Testis (tissue), 3 donors: ENCODE results near the gene PRKG1. TPM values are rescaled to one million over a fixed set of nuclear protein-coding genes. Genes with fewer than 3 reads are reported as not detected.

ENCODE experiments used
- DNase-seq: peaks from one replicate; pipeline ENCODE4 v3.0.0-alpha.2; 2019
- H3K27ac ChIP-seq, 2 donors: fragments of 200-600 bp; sonication (generic); one replicate each; pipeline ENCODE4 v1.5.1; 2019
- H3K27me3 ChIP-seq: fragments of 200-600 bp; sonication (generic); one replicate; pipeline ENCODE4 v1.5.1; 2019
- H3K36me3 ChIP-seq: fragments of 200-600 bp; sonication (generic); one replicate; pipeline ENCODE4 v1.5.1; 2017; ENCODE audit warnings: low read depth; ENCODE audit errors: missing control alignments
- H3K4me1 ChIP-seq: fragments of 200-600 bp; sonication (generic); one replicate; pipeline ENCODE4 v1.5.1; 2019
- H3K4me3 ChIP-seq, 2 donors: fragments of 200-600 bp; sonication (generic); one replicate each; pipeline ENCODE4 v1.5.1; 2017 to 2019
- H3K9me3 ChIP-seq: fragments of 200-600 bp; sonication (generic); one replicate; pipeline ENCODE4 v1.5.1; 2017
- POLR2A ChIP-seq: fragments of 450-650 bp; IDR thresholded peaks from one replicate; pipeline ENCODE4 v1.6.1; 2017; ENCODE audit warnings: antibody characterized with exemption, mild to moderate bottlenecking, moderate library complexity
- WGBS, 2 donors: methylation state at CpG; one replicate each; pipeline ENCODE4 v1.1.5; 2018; 5-methylcytosine and 5-hydroxymethylcytosine counted together
- intact Hi-C: fragments of 100-400 bp; cut with DNase I; formaldehyde crosslinking; loops from one replicate; pipeline ENCODE4 v1.15.1; 2023; ENCODE audit warnings: low total_unique reads
- polyA plus RNA-seq: library from polyadenylated mRNA; stranded (reverse); fragments of 350-450 nt; fragmentation: Illumina TruSeq; extraction: RNeasy Lipid Tissue Mini Kit (QIAGEN cat#74804); gene quantifications from one replicate; pipeline ENCODE4 v1.2.3, GENCODE V29; 2014; ENCODE audit warnings: low read depth, low replicate concordance; ENCODE audit not compliant: insufficient read depth
- total RNA-seq, 2 donors: library from RNA; depleted of rRNA; stranded (reverse); fragments of >200 nt; gene quantifications; one replicate each; pipeline ENCODE4 v1.2.3, GENCODE V29; 2016
- TF ChIP-seq, protein P1 (sequence below), 3 experiments: fragments of 450-650 bp in 2 of 3; fragments of 200-600 bp in 1 of 3; sonication (generic) in 1 of 3; IDR thresholded peaks; one replicate each; pipeline ENCODE4 v1.5.1; 2016 to 2019; ENCODE audit warnings: antibody characterized with exemption in 3 of 3, mild to moderate bottlenecking in 2 of 3, moderate library complexity in 1 of 3

The PRKG1 gene
- total and polyA plus RNA-seq, 3 donors from 2014 or later, result 6.3 to 15.3 (median 12.5) TPM

DNA sequence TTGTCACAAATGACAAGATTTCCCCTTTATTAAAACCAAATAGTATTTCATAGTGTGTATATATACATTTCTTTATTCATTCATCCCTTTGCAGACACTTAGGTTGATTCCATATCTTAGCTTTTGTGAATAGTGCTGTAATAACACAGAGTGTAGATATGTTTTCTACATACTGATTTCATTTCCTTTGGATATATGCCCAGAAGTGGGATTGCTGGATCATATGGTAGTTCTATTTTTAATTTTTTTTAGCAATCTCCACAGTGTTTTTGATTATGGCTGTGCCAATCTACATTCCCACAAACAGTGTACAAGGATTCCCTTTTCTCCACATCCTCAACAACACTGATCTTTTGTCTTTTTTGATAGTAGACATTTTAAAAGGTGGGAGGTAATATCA lies 578.7 kb downstream of the PRKG1 start:
- no peaks in the 10 kb centered on the region for H3K4me1 ChIP-seq
- no peak overlapping the region for H3K27ac ChIP-seq
- intact Hi-C loops, result no loop called here
- H3K9me3 ChIP-seq, result no peaks in the 10 kb centered on the region
- no peaks in the 10 kb centered on the region for H3K27me3 ChIP-seq
- TF ChIP-seq POLR2A, result no peak
- TF ChIP-seq, protein P1, sequence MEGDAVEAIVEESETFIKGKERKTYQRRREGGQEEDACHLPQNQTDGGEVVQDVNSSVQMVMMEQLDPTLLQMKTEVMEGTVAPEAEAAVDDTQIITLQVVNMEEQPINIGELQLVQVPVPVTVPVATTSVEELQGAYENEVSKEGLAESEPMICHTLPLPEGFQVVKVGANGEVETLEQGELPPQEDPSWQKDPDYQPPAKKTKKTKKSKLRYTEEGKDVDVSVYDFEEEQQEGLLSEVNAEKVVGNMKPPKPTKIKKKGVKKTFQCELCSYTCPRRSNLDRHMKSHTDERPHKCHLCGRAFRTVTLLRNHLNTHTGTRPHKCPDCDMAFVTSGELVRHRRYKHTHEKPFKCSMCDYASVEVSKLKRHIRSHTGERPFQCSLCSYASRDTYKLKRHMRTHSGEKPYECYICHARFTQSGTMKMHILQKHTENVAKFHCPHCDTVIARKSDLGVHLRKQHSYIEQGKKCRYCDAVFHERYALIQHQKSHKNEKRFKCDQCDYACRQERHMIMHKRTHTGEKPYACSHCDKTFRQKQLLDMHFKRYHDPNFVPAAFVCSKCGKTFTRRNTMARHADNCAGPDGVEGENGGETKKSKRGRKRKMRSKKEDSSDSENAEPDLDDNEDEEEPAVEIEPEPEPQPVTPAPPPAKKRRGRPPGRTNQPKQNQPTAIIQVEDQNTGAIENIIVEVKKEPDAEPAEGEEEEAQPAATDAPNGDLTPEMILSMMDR (IDR thresholded peaks at IDR 0.05), result no peak
- no peaks in the 10 kb centered on the region for H3K36me3 ChIP-seq
- DNase-seq, result no peak
- H3K4me3 ChIP-seq, result no peak overlapping the region

DNA sequence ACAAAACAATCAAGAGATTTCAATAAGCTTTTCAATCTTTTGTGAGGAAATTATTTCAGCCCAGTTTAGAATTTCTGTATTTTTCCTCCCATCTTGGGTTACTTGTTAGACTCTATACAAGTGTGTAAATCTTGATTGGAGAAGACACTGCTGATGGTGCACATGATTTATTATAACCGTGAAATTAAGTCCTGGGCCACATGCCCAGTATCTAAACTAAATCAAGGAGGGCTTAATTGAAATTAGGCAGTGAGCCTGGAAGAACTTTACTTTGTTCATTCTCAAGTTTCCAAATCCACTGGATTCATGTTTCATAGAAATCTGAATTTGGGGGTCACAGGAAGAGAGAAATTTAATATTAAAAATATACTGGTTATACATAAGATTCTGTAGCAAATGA lies 580.6 kb downstream of the PRKG1 start:
- WGBS, 2 donors, result 23 to 78% methylated on average over 1 of the region's 1 CpG

DNA sequence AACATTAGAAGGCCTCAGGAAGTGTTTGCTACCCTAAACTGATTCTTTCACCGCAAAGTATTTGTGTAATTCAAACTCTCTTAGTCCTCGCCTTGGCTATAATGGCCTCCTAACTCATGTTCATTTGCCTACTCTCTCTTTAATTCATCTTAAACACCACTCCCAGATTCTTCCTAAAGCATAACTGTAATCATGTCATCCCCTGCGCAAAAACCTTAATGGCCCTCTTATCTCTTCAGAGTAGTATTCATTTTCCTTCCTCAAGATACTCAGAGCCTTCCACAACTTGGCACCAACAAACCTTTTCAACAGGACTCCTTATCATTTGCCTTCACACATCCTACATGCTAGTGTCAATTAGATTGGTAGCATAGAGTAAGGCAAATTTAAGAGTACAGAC lies 582.2 kb downstream of the PRKG1 start:
- WGBS, 2 donors, result 82 to 84% methylated on average over 3 of the region's 3 CpGs
- no peaks in the 10 kb centered on the region for H3K4me1 ChIP-seq
- intact Hi-C loops, result no loop called here
- no peak overlapping the region for H3K4me3 ChIP-seq
- no peaks in the 10 kb centered on the region for H3K9me3 ChIP-seq
- H3K27ac ChIP-seq, result no peak overlapping the region
- no peaks in the 10 kb centered on the region for H3K27me3 ChIP-seq
- DNase-seq, result no peak
- no peaks in the 10 kb centered on the region for H3K36me3 ChIP-seq
- no peak for TF ChIP-seq POLR2A
- TF ChIP-seq, protein P1 (IDR thresholded peaks at IDR 0.05), result no peak

More for the DNA sequence above, 580.6 kb downstream of the PRKG1 start:
- intact Hi-C loops, result no loop called here
- Histone ChIP-seq H3K27ac (no peak overlapping the region), H3K36me3 (no peaks in the 10 kb centered on the region), H3K27me3 (no peaks in the 10 kb centered on the region), H3K4me3 (no peak overlapping the region), H3K4me1 (no peaks in the 10 kb centered on the region), H3K9me3 (no peaks in the 10 kb centered on the region)
- DNase-seq, result no peak
- no peak for TF ChIP-seq POLR2A
- TF ChIP-seq, protein P1 (IDR thresholded peaks at IDR 0.05), result no peak

DNA sequence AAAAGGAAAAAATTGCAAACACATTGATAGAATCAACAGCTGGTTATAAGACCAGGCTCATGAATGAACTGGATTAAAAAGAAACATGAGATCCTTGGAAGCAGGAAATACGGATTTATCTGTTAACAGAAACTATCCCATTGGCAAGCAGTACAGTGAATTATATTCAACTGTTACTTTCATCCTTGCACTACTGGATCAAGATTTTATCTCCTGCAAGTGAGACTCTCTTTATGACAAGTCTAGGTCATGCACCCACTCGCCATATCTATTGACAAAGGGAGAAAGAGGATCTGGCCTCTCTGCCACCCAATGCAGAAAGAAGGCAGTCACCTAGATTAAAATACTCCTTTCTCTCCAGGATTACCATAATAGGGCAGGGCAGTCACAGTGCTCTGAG lies 583.7 kb downstream of the PRKG1 start:
- Histone ChIP-seq H3K27ac (no peak overlapping the region), H3K9me3 (no peaks in the 10 kb centered on the region), H3K36me3 (no peaks in the 10 kb centered on the region), H3K4me1 (no peaks in the 10 kb centered on the region), H3K27me3 (no peaks in the 10 kb centered on the region), H3K4me3 (no peak overlapping the region)
- no peak for DNase-seq
- TF ChIP-seq, protein P1 (IDR thresholded peaks at IDR 0.05), result no peak
- WGBS, 2 donors, result 65 to 68% methylated on average over 2 of the region's 2 CpGs
- intact Hi-C loops, result no loop called here

DNA sequence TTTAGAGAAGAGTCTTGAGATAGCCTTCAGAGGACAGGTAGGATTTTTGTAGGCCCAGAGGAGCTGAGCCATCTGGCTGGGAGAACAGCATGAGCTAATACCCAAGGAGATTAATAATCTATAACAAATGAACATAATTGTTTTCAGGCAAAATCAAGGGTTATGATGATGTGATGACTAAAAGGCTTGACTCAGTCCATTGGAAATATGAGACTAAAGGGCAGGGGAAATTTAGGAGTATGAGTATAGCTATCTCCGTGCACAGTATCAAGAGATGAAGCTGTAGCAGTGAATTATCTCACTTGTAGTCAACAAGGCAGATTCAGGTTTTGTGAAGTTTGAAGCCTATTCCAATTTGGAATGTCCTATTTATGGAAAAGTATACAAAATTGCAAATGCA lies 585.1 kb downstream of the PRKG1 start:
- 70 to 78% methylated on average over 1 of the region's 1 CpG for WGBS, 2 donors
- no peaks in the 10 kb centered on the region for H3K27me3 ChIP-seq

More for the DNA sequence above, 585.1 kb downstream of the PRKG1 start:
- Histone ChIP-seq H3K4me1 (no peaks in the 10 kb centered on the region), H3K27ac (no peak overlapping the region), H3K4me3 (no peak overlapping the region), H3K9me3 (no peaks in the 10 kb centered on the region), H3K36me3 (no peaks in the 10 kb centered on the region)
- no peak for DNase-seq
- no peak for TF ChIP-seq POLR2A
- intact Hi-C loops, result no loop called here
